Stimulated activated CD8-positive, alpha-beta memory T cell treated with anti-CD3 and anti-CD28 coated beads, Interleukin-4, amount 100 ng/mL, for 4 hours (primary cell): ENCODE results near the gene GMCL1.
"Not testable (repeated sequence)": the region's sequence is repeated elsewhere in the genome, so short reads cannot be mapped to it uniquely, and the experiment has no call there.

Experiments used
- DNase-seq, 2 donors: peaks; one replicate each; pipeline ENCODE4 v3.0.0-alpha.2; 2020; ENCODE audit warnings: low read depth in 2 of 2, low spot score in 1 of 2

Gene GMCL1

GRCh38 chr2:69829256-69830044 is at the start of gene GMCL1:
Gene GMCL1 (plus strand): TSS chr2:69829660. CDS start chr2:69829893, 233 bp downstream.
- peak; percentile 96 to 97 for DNase-seq

GRCh38 chr2:69780921-69781320 is 48.5 kb upstream of the GMCL1 start:
- no peak for DNase-seq

GRCh38 chr2:69781321-69782248 is 47.9 kb upstream of the GMCL1 start:
- DNase-seq: no peak

- no peak for DNase-seq
Observed at GRCh38 chr2:69784228-69784627, 45.2 kb upstream of the GMCL1 start.

GRCh38 chr2:69785358-69785757 is 44.1 kb upstream of the GMCL1 start:
- no peak for DNase-seq

GRCh38 chr2:69786052-69786560 is 43.4 kb upstream of the GMCL1 start:
- DNase-seq: no peak

- DNase-seq: no peak
Observed at GRCh38 chr2:69789175-69789721, 40.2 kb upstream of the GMCL1 start.

GRCh38 chr2:69789772-69790600 is 39.5 kb upstream of the GMCL1 start:
- DNase-seq: no peak

GRCh38 chr2:69790601-69790959 is 38.9 kb upstream of the GMCL1 start:
- no peak for DNase-seq

- DNase-seq: no peak
Observed at GRCh38 chr2:69791045-69791444, 38.4 kb upstream of the GMCL1 start.

- no peak for DNase-seq
Observed at GRCh38 chr2:69796174-69796573, 33.3 kb upstream of the GMCL1 start.

GRCh38 chr2:69797235-69797634 is 32.2 kb upstream of the GMCL1 start:
- no peak for DNase-seq

GRCh38 chr2:69797836-69798289 is 31.6 kb upstream of the GMCL1 start:
- DNase-seq: no peak

- no peak for DNase-seq
Observed at GRCh38 chr2:69798290-69798908, 31.1 kb upstream of the GMCL1 start.

- DNase-seq: no peak
Observed at GRCh38 chr2:69798909-69799526, 30.4 kb upstream of the GMCL1 start.

GRCh38 chr2:69801745-69802290 is 27.6 kb upstream of the GMCL1 start:
- DNase-seq: no peak

GRCh38 chr2:69802781-69803367 is 26.6 kb upstream of the GMCL1 start:
- DNase-seq: not testable (repeated sequence)

GRCh38 chr2:69804416-69804815 is 25.0 kb upstream of the GMCL1 start:
- DNase-seq: no peak

GRCh38 chr2:69805887-69806286 is 23.6 kb upstream of the GMCL1 start:
- DNase-seq: no peak
